GM12892 (cell line): ENCODE results near the gene PKDREJ.

Experiments used
- POLR2A ChIP-seq: IDR thresholded peaks from 2 replicates; pipeline ENCODE4 v1.6.1; 2011; ENCODE audit warnings: low read depth, low read length, control low read depth
- POLR2AphosphoS5 ChIP-seq: IDR thresholded peaks from 2 replicates; pipeline ENCODE4 v1.6.1; 2011; ENCODE audit warnings: low read depth, low read length, control low read depth
- TAF1 ChIP-seq: IDR thresholded peaks from 2 replicates; pipeline ENCODE4 v1.6.1; 2011; ENCODE audit warnings: low read depth, mild to moderate bottlenecking, control low read depth, low read length, borderline replicate concordance

DNA sequence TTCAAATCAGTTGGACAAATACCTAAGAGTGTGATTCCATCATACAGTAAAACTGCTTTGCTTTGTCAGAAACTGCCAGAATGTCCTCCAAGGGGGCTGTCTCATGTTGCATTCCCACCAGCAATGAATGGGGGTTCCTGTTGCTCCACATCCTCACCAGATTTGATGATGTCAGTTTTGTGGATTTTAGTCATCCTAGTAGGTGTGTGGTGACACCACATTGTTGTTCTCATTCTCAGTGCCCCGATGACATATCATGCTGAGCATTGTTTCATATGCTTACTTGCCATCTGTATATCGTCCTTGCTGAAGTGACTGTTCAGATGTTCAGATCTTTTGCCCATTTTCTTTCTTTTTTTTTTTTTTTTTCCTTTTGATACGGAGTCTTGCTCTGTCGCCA is 50.1 kb downstream of the PKDREJ start:
- TF ChIP-seq POLR2A: no peak
- no peak for TF ChIP-seq POLR2AphosphoS5
- TF ChIP-seq TAF1: no peak
